ENCODE measurements around the gene GINM1. TPM values are rescaled to one million over a fixed set of nuclear protein-coding genes. Genes with fewer than 3 reads are reported as not detected.

Gene GINM1, protein sequence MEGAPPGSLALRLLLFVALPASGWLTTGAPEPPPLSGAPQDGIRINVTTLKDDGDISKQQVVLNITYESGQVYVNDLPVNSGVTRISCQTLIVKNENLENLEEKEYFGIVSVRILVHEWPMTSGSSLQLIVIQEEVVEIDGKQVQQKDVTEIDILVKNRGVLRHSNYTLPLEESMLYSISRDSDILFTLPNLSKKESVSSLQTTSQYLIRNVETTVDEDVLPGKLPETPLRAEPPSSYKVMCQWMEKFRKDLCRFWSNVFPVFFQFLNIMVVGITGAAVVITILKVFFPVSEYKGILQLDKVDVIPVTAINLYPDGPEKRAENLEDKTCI
- total RNA-seq = 45.7 and 52.4 TPM in 2 replicates

DNA sequence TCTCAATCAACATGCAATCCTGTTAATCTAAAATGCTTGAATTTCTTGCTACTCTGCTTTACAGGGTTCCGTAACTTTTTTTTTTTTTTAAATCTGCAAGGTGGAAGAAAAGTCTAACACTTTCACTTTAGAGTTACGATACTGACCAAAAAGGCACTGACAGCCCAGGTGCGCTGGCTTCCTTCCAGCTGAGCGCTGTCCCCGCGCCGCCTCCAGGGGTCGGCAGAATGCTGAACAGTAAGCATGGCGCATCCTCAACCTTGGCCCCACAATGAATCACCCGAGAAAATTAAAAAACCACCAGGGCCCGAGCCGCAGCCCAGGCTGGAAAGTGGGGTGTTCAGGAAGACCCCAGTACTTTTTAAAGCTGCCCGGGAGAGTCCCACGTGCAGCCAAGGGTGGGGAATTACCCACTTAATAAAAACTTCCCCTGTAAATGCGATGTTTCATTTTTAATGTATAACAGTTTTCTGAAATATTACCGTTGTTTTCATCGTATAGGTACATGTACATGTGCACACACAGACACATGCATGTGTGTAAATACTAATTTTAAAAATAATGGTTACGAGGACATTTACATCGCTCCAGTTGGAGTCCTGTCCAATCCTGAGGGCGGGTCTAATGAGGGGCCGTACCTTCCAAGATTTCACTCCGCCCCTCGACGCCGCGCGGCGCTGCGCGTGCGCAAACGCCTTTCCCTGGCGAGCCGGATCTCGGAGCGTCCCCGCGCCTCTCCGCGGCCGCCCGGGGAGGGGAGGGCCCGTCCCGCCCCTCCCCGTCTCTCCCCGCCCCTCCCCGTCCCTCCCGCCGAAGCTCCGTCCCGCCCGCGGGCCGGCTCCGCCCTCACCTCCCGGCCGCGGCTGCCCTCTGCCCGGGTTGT lies at the start of gene GINM1:
TSS of gene GINM1 (plus strand) at position 849 of the 883 bp plus-strand sequence. CDS start 40 bp downstream, outside the sequence.
- DNase-seq (ENCODE audit: low read depth, low spot score) = peak; percentile 70

GRCh38 chr6:149529650-149530049 lies 36.5 kb upstream of the GINM1 start:
- DNase-seq (ENCODE audit: low read depth, low spot score) = no peak

DNA sequence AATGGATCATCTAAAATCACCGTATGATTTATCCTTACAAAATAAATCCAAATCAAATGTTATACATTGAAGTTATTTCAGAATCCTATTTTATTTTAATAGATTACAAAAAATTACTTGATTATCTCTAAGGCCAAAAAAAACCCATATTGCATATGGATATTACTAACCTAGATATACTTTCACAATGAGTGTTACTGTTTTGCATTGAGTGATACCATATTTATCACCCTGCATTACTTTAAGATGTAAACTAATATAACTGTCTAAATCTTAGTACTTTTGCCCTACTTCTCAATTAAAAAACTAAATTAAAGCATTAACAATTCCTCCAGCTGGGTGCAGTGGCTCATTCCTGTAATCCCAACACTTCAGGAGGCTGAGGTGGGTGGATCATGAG lies 31.4 kb upstream of the GINM1 start:
- DNase-seq (ENCODE audit: low read depth, low spot score) = no peak

DNA sequence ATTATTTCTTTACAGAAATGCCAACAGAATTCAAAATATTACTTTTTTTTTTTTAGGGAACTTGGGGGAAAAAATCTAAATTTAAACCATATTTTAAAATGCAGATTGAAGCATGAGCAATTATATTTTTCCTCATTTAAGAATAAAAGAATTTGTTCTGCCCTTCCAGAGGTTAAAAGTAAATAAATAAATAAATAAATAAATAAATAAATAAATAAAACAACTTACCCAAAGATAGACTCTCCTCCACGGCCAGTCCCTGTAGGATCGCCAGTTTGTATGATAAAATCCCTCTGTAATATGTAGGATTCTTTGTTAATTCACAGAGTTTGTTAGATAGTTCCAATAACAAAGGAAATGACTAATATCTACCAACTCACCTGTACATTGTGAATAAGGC lies 25.0 kb upstream of the GINM1 start:
- DNase-seq (ENCODE audit: low read depth, low spot score) = no peak

GRCh38 chr6:149544646-149545257 lies 21.4 kb upstream of the GINM1 start:
- DNase-seq (ENCODE audit: low read depth, low spot score) = no peak

DNA sequence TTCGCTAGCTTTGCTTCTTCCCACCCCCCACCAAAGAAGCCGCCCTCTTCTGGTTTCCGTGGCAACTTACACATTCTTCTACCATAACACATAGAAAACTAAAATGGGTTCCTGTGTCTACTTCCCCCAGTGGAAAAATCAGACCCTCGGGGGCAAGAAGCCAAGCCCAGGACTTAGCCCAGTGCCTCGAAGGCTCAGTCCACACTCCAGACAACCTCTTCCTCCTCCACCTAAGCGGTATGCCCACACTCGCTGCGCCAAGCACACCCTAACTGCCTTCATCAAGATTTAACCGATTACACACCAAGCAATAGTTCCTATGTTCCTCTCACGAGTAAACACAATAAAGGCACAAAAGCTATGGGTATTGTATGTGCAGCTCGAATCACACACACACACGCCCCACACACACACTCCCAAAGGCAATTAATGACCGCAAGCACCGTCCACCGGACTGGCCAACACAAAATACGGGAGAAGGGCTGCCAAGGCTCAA lies 20.9 kb upstream of the GINM1 start:
- DNase-seq (ENCODE audit: low read depth, low spot score) = peak; percentile 41

GRCh38 chr6:149545754-149546471 lies 20.3 kb upstream of the GINM1 start, which contains the start of gene PPIL4:
Gene PPIL4, minus strand, starts transcription at chr6:149546043. Its CDS starts 38 bp downstream, at chr6:149546005.
- peak; percentile 77 for DNase-seq (ENCODE audit: low read depth, low spot score)

DNA sequence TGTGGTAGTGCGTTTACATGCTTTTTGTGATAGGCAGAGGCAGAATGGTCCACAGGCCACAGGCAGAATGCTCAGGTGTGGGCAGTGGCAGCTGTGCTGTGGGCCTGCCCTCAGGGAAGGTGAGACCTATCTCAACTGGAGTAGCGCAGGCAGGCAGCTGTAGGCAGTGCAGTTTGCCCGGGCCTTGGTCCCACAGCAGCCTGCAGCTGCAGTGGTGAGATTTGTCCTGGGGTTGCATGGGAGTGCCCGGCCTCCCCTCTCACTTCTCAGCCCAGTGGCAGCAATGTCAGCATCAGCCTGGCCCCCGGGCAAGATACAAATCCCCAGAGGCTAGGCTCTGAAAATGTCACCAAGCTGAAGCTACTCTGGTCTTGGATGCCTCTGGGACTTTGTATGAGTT lies 14.3 kb upstream of the GINM1 start:
- DNase-seq (ENCODE audit: low read depth, low spot score) = no peak

GRCh38 chr6:149558029-149558428 lies 8.1 kb upstream of the GINM1 start:
- DNase-seq (ENCODE audit: low read depth, low spot score) = no peak

GRCh38 chr6:149559389-149559788 lies 6.8 kb upstream of the GINM1 start:
- no peak for DNase-seq (ENCODE audit: low read depth, low spot score)

GRCh38 chr6:149560736-149561135 lies 5.4 kb upstream of the GINM1 start:
- DNase-seq (ENCODE audit: low read depth, low spot score) = no peak

DNA sequence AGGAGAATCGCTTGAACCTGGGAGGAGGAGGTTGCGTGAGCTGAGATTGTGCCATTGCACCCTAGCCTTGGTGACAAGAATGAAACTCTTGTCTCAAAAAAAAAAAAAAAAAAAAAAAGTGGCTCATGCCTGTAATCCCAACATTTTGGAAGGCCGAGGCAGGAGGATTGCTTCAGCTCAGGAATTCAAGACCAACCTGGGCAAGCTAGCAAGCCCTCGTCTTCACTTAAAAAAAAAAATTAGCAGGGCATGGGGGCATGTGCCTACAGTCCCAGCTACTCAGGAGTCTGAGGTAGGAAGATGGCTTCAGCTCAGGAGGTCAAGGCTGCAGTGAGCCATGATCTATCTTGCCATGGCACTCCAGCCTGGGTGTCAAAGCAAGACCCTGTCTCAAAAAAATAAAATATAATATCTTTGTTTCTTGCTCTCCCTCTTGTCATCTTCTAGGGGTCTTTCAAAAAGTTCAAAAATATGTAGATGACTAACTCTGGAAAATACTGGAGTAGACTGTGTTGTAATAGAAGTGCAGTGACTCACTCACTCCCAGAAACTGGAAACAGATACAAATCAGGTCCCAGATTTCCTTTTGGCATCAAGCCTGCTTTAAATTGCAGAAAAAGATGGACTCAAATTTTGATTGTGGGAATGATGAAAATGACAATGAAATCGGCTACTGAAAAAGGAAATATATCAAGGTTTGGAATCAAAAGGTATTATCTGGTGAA lies 2.8 kb upstream of the GINM1 start:
- DNase-seq (ENCODE audit: low read depth, low spot score) = no peak

GRCh38 chr6:149563928-149564325 lies 2.2 kb upstream of the GINM1 start:
- no peak for DNase-seq (ENCODE audit: low read depth, low spot score)

DNA sequence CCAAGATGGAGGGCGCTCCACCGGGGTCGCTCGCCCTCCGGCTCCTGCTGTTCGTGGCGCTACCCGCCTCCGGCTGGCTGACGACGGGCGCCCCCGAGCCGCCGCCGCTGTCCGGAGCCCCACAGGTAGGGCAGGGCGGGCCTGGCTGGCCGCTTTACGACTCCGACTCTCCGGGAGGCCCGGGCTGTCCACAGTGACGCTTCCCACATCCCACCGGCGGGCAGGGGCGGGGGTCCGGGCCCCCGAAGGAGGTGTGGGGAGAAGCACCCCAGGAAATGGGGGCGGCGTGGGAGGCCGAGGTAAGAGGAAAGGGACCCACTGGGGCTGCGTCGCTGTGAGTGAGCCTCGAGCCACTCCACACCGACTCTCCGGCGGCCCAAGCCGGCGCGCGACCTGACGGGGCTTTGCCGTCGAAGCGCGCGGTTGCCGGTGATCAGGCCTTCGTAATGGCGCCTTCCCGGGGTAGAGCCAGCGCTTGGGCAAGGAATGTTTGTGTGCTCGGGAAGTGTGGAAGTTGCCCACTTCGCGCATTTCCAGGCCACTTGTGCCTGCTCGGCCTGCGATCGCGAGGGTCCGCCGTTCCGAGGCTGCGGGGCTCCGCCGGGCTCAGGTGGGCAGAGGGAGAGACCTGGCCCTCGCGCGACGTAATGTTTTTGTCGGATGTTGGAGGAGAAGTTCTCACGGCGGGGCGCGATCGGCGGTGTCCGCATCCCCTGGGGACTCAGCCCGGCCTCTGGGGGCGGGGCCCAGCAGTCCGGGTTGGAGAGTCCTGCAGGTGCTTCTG lies 427 bp downstream of the GINM1 start:
- DNase-seq (ENCODE audit: low read depth, low spot score) = no peak

GRCh38 chr6:149567194-149567586 lies 1.0 kb downstream of the GINM1 start:
- DNase-seq (ENCODE audit: low read depth, low spot score) = no peak

GRCh38 chr6:149567945-149568585 lies 1.9 kb downstream of the GINM1 start:
- DNase-seq (ENCODE audit: low read depth, low spot score) = no peak

- DNase-seq (ENCODE audit: low read depth, low spot score) = no peak
Observed at GRCh38 chr6:149580880-149581279, 14.7 kb downstream of the GINM1 start.

GRCh38 chr6:149581349-149581748 lies 15.2 kb downstream of the GINM1 start:
- no peak for DNase-seq (ENCODE audit: low read depth, low spot score)

DNA sequence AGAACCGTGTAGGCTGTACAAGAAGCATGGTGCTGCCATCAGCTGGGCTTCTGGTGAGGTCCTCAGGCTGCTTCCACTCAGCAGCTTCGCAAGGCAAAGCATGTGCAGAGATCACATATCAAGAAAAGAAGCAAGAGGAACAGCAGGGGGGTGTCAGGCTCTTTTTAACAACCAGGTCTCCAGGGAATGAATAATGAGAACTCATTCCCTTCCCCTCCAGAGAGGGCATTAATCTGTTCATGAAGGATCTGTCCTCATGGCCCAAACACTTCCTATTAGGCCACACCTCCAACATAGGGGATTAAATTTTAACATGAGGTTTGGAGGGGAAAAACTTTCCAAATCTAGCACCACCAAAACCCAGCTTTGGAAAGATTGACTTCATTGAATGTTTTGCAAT lies 20.0 kb downstream of the GINM1 start:
- no peak for DNase-seq (ENCODE audit: low read depth, low spot score)
